ENCODE measurements around the gene PDZD2.

The PDZD2 gene

DNA sequence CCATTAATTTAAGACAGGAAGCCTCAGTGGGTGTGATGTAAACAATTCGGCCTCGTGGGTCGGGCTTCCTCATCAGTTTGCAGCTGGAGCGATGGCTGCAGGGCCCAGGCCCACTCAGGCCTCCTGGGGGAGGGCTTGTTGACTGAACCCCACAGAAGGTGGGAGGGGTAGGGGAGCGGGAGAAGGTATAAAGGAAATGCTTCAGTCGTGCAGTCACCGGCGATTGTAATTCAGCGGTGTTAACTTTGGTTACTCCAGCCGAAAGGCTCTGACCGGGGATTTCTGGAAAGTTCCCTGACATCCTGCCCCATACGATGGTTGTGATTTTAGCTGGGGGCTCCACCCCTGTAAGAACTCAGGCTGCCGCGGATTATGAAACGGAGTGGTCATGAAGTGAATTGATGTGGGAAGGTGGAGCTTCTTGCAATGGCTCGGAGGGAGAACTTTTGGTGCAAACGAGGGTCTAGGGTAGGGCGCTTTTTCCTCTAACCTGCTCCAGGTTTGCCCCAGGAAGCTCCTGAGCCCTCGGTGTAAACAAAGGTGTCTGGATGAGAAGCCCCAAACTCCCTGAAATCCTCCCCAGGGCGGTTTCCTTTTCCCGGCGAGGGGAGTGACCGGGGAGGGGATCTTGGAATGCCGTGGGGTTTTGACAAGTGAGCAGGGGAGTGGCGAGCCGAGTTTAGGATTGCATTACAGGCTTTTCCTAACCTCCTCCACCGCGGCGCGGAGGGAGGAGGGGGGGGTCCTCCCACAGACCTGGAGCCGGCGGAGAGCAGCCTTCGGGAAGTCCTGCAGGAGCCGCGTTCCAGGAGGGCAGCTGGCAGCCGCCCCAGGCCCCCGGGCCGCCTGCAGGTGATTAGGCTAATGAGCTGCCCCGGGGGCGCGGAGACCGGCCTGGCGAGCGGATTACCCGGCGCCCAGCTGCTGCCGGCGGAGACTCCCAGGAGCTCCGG, 215.5 kb downstream of the PDZD2 start:
- no peak for DNase-seq (ENCODE audit: low spot score)
- in situ Hi-C loops (cut with MboI; ENCODE audit: low pct_unique_long_range_greater_than_20kb, low sequenced_read_pairs, unreplicated experiment): no loop called here
- TF ChIP-seq, protein P1, sequence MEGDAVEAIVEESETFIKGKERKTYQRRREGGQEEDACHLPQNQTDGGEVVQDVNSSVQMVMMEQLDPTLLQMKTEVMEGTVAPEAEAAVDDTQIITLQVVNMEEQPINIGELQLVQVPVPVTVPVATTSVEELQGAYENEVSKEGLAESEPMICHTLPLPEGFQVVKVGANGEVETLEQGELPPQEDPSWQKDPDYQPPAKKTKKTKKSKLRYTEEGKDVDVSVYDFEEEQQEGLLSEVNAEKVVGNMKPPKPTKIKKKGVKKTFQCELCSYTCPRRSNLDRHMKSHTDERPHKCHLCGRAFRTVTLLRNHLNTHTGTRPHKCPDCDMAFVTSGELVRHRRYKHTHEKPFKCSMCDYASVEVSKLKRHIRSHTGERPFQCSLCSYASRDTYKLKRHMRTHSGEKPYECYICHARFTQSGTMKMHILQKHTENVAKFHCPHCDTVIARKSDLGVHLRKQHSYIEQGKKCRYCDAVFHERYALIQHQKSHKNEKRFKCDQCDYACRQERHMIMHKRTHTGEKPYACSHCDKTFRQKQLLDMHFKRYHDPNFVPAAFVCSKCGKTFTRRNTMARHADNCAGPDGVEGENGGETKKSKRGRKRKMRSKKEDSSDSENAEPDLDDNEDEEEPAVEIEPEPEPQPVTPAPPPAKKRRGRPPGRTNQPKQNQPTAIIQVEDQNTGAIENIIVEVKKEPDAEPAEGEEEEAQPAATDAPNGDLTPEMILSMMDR (IDR thresholded peaks at IDR 0.05; ENCODE audit: extremely low read depth, insufficient read depth, missing control alignments): no peak

DNA sequence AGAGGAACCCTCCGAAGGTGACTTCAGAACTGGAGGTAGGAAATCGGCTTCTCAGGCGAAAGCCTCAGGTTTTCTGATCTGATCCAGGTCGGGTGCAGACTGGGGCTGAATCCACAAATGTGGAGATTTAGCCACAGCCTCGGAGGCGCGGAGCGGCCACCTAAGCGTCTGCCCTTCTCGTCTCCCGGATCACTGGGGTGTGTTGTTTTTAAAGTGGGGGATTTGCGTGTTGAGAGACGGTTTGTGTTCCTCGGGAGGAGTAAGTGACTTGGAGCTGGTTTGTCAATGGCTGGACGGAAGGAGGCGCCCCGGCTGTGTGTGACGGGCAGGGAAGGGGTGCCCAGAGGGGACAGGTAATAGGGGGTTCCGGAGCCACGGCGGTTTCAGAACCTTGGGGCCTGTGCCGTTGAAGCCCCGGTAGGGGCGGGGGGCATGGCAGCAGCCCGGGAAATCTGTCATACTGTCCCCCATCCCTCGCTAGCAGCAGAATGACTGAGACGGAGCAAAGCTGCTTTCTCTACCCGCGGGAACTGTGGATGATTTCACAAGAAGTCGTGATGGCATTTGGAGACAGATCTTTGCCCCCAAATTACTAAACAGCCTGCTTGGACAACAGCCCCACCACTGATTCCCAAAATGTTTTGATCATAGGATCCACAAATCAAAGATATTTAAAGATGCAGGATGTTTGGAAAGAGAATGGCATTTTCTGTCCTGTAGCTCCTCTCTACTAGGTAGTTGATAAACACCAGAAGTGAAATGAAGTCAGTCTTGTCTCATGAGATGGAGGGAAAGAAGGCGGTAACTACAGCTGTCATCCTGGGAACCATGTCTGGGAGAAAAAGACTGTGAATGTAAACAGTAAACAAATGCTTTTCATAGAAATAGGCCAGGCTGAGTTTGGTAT, 216.5 kb downstream of the PDZD2 start:
- in situ Hi-C loops (cut with MboI; ENCODE audit: low pct_unique_long_range_greater_than_20kb, low sequenced_read_pairs, unreplicated experiment): no loop called here
- TF ChIP-seq, protein P1 (IDR thresholded peaks at IDR 0.05; ENCODE audit: extremely low read depth, insufficient read depth, missing control alignments): no peak
- DNase-seq (ENCODE audit: low spot score): no peak

DNA sequence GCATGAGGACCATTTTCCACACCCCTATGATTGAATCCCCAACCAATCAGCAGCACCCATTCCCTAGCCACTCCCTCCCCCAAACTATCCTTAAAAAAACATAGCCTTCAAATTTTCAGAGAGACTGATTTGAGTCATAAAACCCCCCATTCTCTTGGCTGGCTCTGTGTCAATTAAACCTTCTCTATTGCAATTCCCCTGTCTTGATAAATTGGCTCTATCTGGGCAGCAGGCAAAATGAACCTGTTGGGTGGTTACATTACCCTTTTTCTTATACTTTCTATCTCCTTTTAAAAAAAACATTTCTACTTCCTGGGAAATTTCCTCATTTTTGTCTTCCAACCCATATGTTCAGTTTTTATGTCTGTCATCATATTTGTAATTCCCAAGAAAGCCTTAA, 220.2 kb downstream of the PDZD2 start:
- in situ Hi-C loops (cut with MboI; ENCODE audit: low pct_unique_long_range_greater_than_20kb, low sequenced_read_pairs, unreplicated experiment): no loop called here
- DNase-seq (ENCODE audit: low spot score): no peak
- TF ChIP-seq, protein P1 (IDR thresholded peaks at IDR 0.05; ENCODE audit: extremely low read depth, insufficient read depth, missing control alignments): no peak

DNA sequence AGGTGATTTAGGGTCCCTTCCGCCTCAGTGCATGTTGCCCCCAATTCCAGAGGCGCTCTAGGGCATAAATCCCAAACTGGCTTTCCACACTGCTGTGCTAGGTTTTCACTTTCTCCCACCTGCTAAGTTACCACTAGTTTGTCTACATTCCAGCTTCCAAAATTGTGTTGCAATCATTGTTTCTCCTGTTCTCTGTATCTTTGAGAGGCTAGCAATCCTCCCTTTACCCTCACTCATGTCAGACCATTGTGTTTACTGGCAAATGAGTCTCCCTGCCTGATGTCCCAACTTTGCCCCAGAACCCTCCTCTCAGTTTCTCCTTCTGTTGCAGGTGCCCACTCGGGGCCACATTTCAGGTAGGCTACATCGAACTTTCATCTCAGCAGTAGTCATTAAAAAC, 221.3 kb downstream of the PDZD2 start:
- DNase-seq (ENCODE audit: low spot score): no peak

DNA sequence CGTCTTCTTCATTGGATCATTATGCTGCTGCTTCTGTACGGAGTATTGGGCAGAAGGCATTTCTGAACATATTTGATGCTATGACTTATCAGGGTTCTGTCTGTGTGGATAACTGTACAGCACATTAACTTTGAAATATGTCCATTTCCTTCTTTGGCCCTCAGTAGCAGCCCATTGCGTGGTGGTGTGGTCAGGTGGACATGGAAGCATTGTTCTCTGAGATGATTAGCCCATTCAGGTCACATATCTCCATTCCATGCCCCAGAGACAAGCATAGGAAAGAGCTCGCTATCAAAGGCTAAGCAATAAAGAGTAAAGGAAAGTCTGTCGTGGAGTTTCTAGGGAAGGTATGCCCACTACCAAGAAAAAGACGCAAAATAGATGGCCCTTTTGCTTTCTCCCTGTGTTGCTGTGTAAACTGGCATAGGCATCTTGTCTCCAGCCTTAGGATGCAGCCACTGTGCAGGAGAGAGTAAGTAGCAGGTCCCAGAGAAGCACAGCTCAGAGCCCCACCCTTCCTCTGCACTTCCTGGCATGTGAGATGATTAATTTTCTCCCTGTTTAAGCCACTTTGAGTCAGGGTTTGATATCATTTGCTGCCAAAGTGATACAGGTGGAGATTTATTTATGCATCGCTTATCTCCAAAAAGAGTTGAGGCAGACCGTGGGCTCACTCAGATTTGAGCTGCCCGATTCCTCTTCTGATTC, 221.9 kb downstream of the PDZD2 start:
- in situ Hi-C loops (cut with MboI; ENCODE audit: low pct_unique_long_range_greater_than_20kb, low sequenced_read_pairs, unreplicated experiment): no loop called here
- no peak for DNase-seq (ENCODE audit: low spot score)
- TF ChIP-seq, protein P1 (IDR thresholded peaks at IDR 0.05; ENCODE audit: extremely low read depth, insufficient read depth, missing control alignments): no peak

More for the DNA sequence above, 221.3 kb downstream of the PDZD2 start:
- TF ChIP-seq, protein P1 (IDR thresholded peaks at IDR 0.05; ENCODE audit: extremely low read depth, insufficient read depth, missing control alignments): no peak
- in situ Hi-C loops (cut with MboI; ENCODE audit: low pct_unique_long_range_greater_than_20kb, low sequenced_read_pairs, unreplicated experiment): no loop called here

DNA sequence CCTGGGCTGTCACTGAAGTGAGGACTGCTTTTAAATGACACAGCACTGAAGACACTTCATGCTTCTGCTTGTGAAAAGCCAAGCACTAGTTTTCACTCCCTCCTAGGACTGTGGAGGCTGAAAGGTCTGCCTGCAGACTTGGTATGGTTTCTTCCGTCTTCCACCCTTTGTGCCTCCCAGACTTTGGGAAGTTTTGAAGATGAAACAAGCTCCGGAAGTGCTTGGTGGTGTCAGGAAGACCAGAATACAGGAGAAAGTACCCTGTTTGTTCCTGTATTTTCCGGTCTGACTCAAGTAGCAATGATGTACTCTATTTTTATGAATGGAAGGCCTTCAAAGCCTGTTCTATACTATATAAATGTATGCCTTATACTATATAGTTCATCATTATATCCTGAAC, 222.7 kb downstream of the PDZD2 start:
- in situ Hi-C loops (cut with MboI; ENCODE audit: low pct_unique_long_range_greater_than_20kb, low sequenced_read_pairs, unreplicated experiment): no loop called here
- no peak for DNase-seq (ENCODE audit: low spot score)
- TF ChIP-seq, protein P1 (IDR thresholded peaks at IDR 0.05; ENCODE audit: extremely low read depth, insufficient read depth, missing control alignments): no peak

All from GM13977 (cell line).